PFSK-1 (cell line): Measurements from ENCODE around the gene FNDC3A.

Experiments used
- FOXP2 ChIP-seq: optimal IDR thresholded peaks from 2 replicates; pipeline ENCODE3; 2011; ENCODE audit warnings: borderline replicate concordance, control low read depth, inconsistent platforms; ENCODE audit not compliant: insufficient read depth; ENCODE audit errors: extremely low read length, extremely low read depth
- POLR2AphosphoS5 ChIP-seq: IDR thresholded peaks from 2 replicates; pipeline ENCODE4 v1.6.1; 2012; ENCODE audit warnings: low read depth, mild to moderate bottlenecking, control low read depth, low read length, moderate library complexity
- REST ChIP-seq, 2 experiments: IDR thresholded peaks; 2 replicates each; pipeline versions ENCODE4 v1.6.1 to v1.8.0; 2011 to 2012; ENCODE audit warnings: low read depth in 2 of 2, low read length in 2 of 2, control low read depth in 1 of 2, inconsistent platforms in 1 of 2, mild to moderate bottlenecking in 1 of 2, moderate library complexity in 1 of 2; ENCODE audit not compliant: insufficient read depth in 1 of 2
- SIN3A ChIP-seq: IDR thresholded peaks from 2 replicates; pipeline ENCODE4 v1.6.1; 2012; ENCODE audit warnings: mild to moderate bottlenecking, low read length, moderate library complexity, borderline replicate concordance; ENCODE audit not compliant: insufficient read depth
- TAF1 ChIP-seq: IDR thresholded peaks from 2 replicates; pipeline ENCODE4 v1.6.1; 2012; ENCODE audit warnings: low read length, control low read depth, borderline replicate concordance; ENCODE audit not compliant: insufficient read depth

GRCh38 chr13:49086722-49087121 is 111.0 kb downstream of the FNDC3A start:
- TF ChIP-seq POLR2AphosphoS5 = no peak
- TF ChIP-seq SIN3A = no peak
- no peak for TF ChIP-seq TAF1
- TF ChIP-seq REST (IDR thresholded peaks at IDR 0.05; ENCODE audit: insufficient read depth in 1 of 2, low read depth in 2 of 2, low read length in 2 of 2) = no peak
- TF ChIP-seq FOXP2 = no peak
